WTC11 (cell line): ENCODE results near the gene CALCB. TPM values are rescaled to one million over a fixed set of nuclear protein-coding genes. Genes with fewer than 3 reads are reported as not detected.

ENCODE experiments used
- ATAC-seq: fragments of 200-7000 bp; cut with Tn5 transposase; 2 replicates; pipeline ENCODE4 v1.10.0; 2021; ENCODE audit warnings: mild to moderate bottlenecking, moderate library complexity
- CTCF ChIA-PET: fragments of 300-600 bp; sonication (Branson Sonifier 250); formaldehyde crosslinking; loops from one replicate; lab custom pipeline; 2021; ENCODE audit warnings: antibody characterized with exemption; lab: Charles Lee
- POLR2A ChIA-PET: fragments of 350-600 bp; sonication (Branson Sonifier 250); formaldehyde crosslinking; loops from one replicate; lab custom pipeline; 2021; ENCODE audit warnings: antibody characterized with exemption; lab: Charles Lee
- DNase-seq: peaks from one replicate; pipeline ENCODE4 v3.0.0; 2021; ENCODE audit warnings: low spot score
- H3K27ac Mint-ChIP-seq: 2 replicates; pipeline ENCODE4 v1.8.0; 2021; ENCODE audit warnings: mixed read lengths
- H3K27me3 Mint-ChIP-seq: 2 replicates; pipeline ENCODE4 v1.8.0; 2021; ENCODE audit warnings: low read depth, mild to moderate bottlenecking, moderate library complexity, mixed read lengths
- H3K36me3 Mint-ChIP-seq: 2 replicates; pipeline ENCODE4 v1.8.0; 2021; ENCODE audit warnings: mixed read lengths
- H3K4me1 Mint-ChIP-seq: 2 replicates; pipeline ENCODE4 v1.8.0; 2022; ENCODE audit warnings: mixed read lengths
- H3K4me3 Mint-ChIP-seq: 2 replicates; pipeline ENCODE4 v1.8.0; 2021; ENCODE audit warnings: mild to moderate bottlenecking, moderate library complexity, mixed read lengths
- H3K9me3 Mint-ChIP-seq: 2 replicates; pipeline ENCODE4 v1.8.0; 2021; ENCODE audit warnings: mixed read lengths
- AR ChIP-seq: fragments of 250-450 bp; sonication (Bioruptor Pico); IDR thresholded peaks from 2 replicates; pipeline ENCODE4 v1.9.0; 2021; ENCODE audit warnings: mild to moderate bottlenecking
- ATF2 ChIP-seq: sonication (generic); formaldehyde crosslinking; IDR thresholded peaks from 2 replicates; pipeline ENCODE4 v1.8.1; 2022; ENCODE audit warnings: low read depth, missing genetic modification reagents, borderline replicate concordance
- ATF3 ChIP-seq: sonication (generic); formaldehyde crosslinking; conservative IDR thresholded peaks from 2 replicates; pipeline ENCODE4 v1.8.1; 2022; ENCODE audit warnings: mild to moderate bottlenecking, missing genetic modification reagents
- CTCF ChIP-seq: fragments of 200-600 bp; IDR thresholded peaks from 2 replicates; pipeline ENCODE4 v1.8.0; 2022; ENCODE audit warnings: antibody characterized with exemption
- E2F1 ChIP-seq: sonication (generic); formaldehyde crosslinking; IDR thresholded peaks from 2 replicates; pipeline ENCODE4 v1.8.0; 2022; ENCODE audit warnings: mild to moderate bottlenecking, missing genetic modification reagents
- E2F5 ChIP-seq: sonication (generic); formaldehyde crosslinking; IDR thresholded peaks from 2 replicates; pipeline ENCODE4 v1.8.1; 2022; ENCODE audit warnings: mild to moderate bottlenecking, moderate library complexity, missing genetic modification reagents
- FOXJ3 ChIP-seq: sonication (generic); formaldehyde crosslinking; IDR thresholded peaks from 2 replicates; pipeline ENCODE4 v1.9.0; 2021; ENCODE audit warnings: missing genetic modification reagents, mild to moderate bottlenecking, borderline replicate concordance
- MYBL2 ChIP-seq: sonication (generic); formaldehyde crosslinking; IDR thresholded peaks from 2 replicates; pipeline ENCODE4 v1.8.1; 2023; ENCODE audit warnings: mild to moderate bottlenecking, moderate library complexity, missing genetic modification reagents
- RORB ChIP-seq: fragments of 250-450 bp; sonication (Bioruptor Pico); IDR thresholded peaks from 2 replicates; pipeline ENCODE4 v1.9.0; 2021; ENCODE audit warnings: mild to moderate bottlenecking
- ZMAT4 ChIP-seq: fragments of 250-450 bp; sonication (Bioruptor Pico); IDR thresholded peaks from 2 replicates; pipeline ENCODE4 v1.9.0; 2021; ENCODE audit warnings: mild to moderate bottlenecking
- ZNF219 ChIP-seq: sonication (generic); formaldehyde crosslinking; IDR thresholded peaks from 2 replicates; pipeline ENCODE4 v1.8.0; 2023; ENCODE audit warnings: missing genetic modification reagents, mild to moderate bottlenecking, borderline replicate concordance
- ZNF263 ChIP-seq: sonication (generic); formaldehyde crosslinking; IDR thresholded peaks from 2 replicates; pipeline ENCODE4 v1.8.1; 2022; ENCODE audit warnings: low read depth, mild to moderate bottlenecking, moderate library complexity, missing genetic modification reagents
- ZNF425 ChIP-seq: fragments of 250-450 bp; sonication (Bioruptor Pico); conservative IDR thresholded peaks from 2 replicates; pipeline ENCODE4 v1.9.0; 2021; ENCODE audit warnings: mild to moderate bottlenecking
- total RNA-seq: library from RNA; stranded (reverse); gene quantifications from 3 replicates; pipeline ENCODE4 v1.2.3, GENCODE V29; 2021

CALCB gene
- total RNA-seq, 1 experiment from 2014 or later = 3.2 TPM

- DNase-seq (peak; percentile 77), ATAC-seq (peak; percentile 96)
- Mint-ChIP-seq H3K27me3 (peaks cover 3% of the 10 kb centered on the region; the same call in 1 of the 2 replicates), H3K36me3 (peaks cover 5% of the 10 kb centered on the region; the same call in 1 of the 2 replicates), H3K4me3 (no peak overlapping the region), H3K4me1 (no peaks in the 10 kb centered on the region), H3K27ac (no peak overlapping the region), H3K9me3 (peaks cover 12% of the 10 kb centered on the region)
- peak; percentile 71; the same call in 1 of the 2 replicates for TF ChIP-seq CTCF
- TF ChIP-seq ATF3 (CRISPR knock-in tag) = no peak
- POLR2A ChIA-PET = no interaction called here
- CTCF ChIA-PET = interaction anchor here (0.5 to 2.6 kb wide), 32 partner anchors 9 to 195 kb away, joined by 3 to 22 read pairs (median 6); partner anchors contain the start of gene INSC
Observed at GRCh38 chr11:15101072-15101709, 27.8 kb downstream of the CALCB start.

GRCh38 chr11:15104166-15104565 is 30.8 kb downstream of the CALCB start:
- Mint-ChIP-seq H3K27me3 (peaks cover 3% of the 10 kb centered on the region; the same call in 1 of the 2 replicates), H3K4me1 (peaks cover 4% of the 10 kb centered on the region), H3K9me3 (peaks cover 12% of the 10 kb centered on the region), H3K36me3 (peaks cover 5% of the 10 kb centered on the region; the same call in 1 of the 2 replicates), H3K4me3 (no peak overlapping the region), H3K27ac (no peak overlapping the region)
- ATAC-seq (no peak), DNase-seq (no peak)
- POLR2A ChIA-PET = no interaction called here
- TF ChIP-seq FOXJ3 (CRISPR knock-in tag) (no peak), ZNF263 (no peak), ZNF425 (no peak), E2F1 (CRISPR knock-in tag) (no peak), RORB (CRISPR knock-in tag) (no peak), MYBL2 (CRISPR knock-in tag) (no peak), ZNF219 (CRISPR knock-in tag) (no peak), ATF2 (CRISPR knock-in tag) (no peak), E2F5 (CRISPR knock-in tag) (no peak), AR (CRISPR knock-in tag) (no peak), ZMAT4 (CRISPR knock-in tag) (no peak)
- CTCF ChIA-PET = interaction anchor here (0.7 to 2.2 kb wide), 2 partner anchors 106 to 196 kb away, joined by 3 to 6 read pairs; no protein-coding TSS in a partner anchor
